AG04450 (cell line): ENCODE data around the gene PDXDC1. TPM values are rescaled to one million over a fixed set of nuclear protein-coding genes. Genes with fewer than 3 reads are reported as not detected.

Experiments
- CTCF ChIA-PET: fragments of 300-600, 350-600 bp; formaldehyde crosslinking; extraction: SDS; loops from one replicate; lab custom pipeline; 2022; ENCODE audit warnings: antibody characterized with exemption, inconsistent platforms; lab: Charles Lee
- POLR2A ChIA-PET: fragments of 350-600 bp; formaldehyde crosslinking; extraction: SDS; loops from one replicate; lab custom pipeline; 2021; ENCODE audit warnings: antibody characterized with exemption, inconsistent platforms; lab: Yijun Ruan, JAX
- DNase-seq: peaks from one replicate; pipeline ENCODE4 v3.0.0-alpha.2; 2011; ENCODE audit warnings: low read depth, low spot score
- H3K27ac ChIP-seq: one replicate; pipeline ENCODE4 v1.5.1; 2012; ENCODE audit warnings: low read depth, low read length, control low read depth
- H3K27me3 ChIP-seq: one replicate; pipeline ENCODE4 v1.6.0; 2012; ENCODE audit warnings: low read length; ENCODE audit not compliant: control insufficient read depth, insufficient read depth
- H3K4me3 ChIP-seq: 2 replicates; pipeline ENCODE4 v1.5.1; 2011; ENCODE audit warnings: mild to moderate bottlenecking, low read depth, low read length, control low read depth
- H3K9me3 ChIP-seq: 2 replicates; pipeline ENCODE4 v1.5.1; 2012; ENCODE audit warnings: low read length; ENCODE audit not compliant: control insufficient read depth, insufficient read depth
- polyA plus RNA-seq: library from polyadenylated mRNA; depleted of rRNA; stranded (reverse); fragments of >200 nt; gene quantifications from 2 replicates; pipeline ENCODE4 v1.2.3, GENCODE V29; 2011
- TF ChIP-seq, protein P1 (sequence below): IDR thresholded peaks from 2 replicates; pipeline ENCODE4 v1.5.1; 2011; ENCODE audit warnings: low read depth, low read length, control low read depth, inconsistent platforms

The PDXDC1 gene
- polyA plus RNA-seq, 1 experiment = 93.9 TPM

DNA sequence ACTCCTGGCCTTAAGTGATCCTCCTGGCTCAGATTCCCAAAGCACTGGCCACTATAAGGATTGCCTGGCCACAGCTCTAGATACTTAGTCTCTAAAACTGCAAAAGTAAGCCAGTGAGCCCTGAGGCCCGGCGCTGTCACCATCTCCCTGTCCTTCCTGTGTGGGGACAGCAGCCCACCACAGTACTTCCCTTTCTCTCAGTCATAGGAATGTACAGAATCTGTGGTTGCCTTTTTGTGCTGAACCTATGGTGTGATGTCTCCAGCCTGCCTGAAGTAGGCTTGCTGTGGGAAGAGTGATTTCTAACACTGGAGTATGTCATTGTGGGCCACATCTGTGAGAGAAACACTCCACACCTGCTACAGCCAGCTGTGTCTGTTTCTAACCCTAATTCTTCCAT, 56.4 kb downstream of the PDXDC1 start:
- no peak overlapping the region for H3K27ac ChIP-seq
- ChIA-PET POLR2A (no interaction called here), CTCF (interaction anchor here (0.6 kb wide), 1 partner anchor 10 kb away, joined by 4 read pairs; no protein-coding TSS in a partner anchor)
- H3K4me3 ChIP-seq = no peak overlapping the region
- H3K27me3 ChIP-seq = no peaks in the 10 kb centered on the region
- TF ChIP-seq, protein P1, sequence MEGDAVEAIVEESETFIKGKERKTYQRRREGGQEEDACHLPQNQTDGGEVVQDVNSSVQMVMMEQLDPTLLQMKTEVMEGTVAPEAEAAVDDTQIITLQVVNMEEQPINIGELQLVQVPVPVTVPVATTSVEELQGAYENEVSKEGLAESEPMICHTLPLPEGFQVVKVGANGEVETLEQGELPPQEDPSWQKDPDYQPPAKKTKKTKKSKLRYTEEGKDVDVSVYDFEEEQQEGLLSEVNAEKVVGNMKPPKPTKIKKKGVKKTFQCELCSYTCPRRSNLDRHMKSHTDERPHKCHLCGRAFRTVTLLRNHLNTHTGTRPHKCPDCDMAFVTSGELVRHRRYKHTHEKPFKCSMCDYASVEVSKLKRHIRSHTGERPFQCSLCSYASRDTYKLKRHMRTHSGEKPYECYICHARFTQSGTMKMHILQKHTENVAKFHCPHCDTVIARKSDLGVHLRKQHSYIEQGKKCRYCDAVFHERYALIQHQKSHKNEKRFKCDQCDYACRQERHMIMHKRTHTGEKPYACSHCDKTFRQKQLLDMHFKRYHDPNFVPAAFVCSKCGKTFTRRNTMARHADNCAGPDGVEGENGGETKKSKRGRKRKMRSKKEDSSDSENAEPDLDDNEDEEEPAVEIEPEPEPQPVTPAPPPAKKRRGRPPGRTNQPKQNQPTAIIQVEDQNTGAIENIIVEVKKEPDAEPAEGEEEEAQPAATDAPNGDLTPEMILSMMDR = no peak
- no peaks in the 10 kb centered on the region for H3K9me3 ChIP-seq
- no peak for DNase-seq

DNA sequence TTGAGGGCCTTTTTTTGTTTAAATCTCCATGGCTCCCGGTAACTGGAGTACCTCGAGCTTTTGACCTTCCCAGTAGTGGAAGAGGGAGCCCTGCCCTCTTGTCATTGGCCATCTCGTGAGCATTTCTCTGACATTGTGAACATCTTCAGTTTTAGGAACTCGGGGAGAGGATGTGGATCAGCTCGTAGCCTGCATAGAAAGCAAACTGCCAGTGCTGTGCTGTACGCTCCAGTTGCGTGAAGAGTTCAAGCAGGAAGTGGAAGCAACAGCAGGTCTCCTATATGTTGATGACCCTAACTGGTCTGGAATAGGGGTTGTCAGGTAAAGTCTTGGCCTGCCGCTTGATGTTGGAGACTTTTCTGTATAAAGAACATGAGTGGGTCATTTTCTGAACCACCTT, 56.8 kb downstream of the PDXDC1 start:
- TF ChIP-seq, protein P1 = no peak
- no peak for DNase-seq
- ChIA-PET CTCF (no interaction called here), POLR2A (no interaction called here)
- Histone ChIP-seq H3K27ac (no peak overlapping the region), H3K9me3 (no peaks in the 10 kb centered on the region), H3K27me3 (no peaks in the 10 kb centered on the region), H3K4me3 (no peak overlapping the region)

DNA sequence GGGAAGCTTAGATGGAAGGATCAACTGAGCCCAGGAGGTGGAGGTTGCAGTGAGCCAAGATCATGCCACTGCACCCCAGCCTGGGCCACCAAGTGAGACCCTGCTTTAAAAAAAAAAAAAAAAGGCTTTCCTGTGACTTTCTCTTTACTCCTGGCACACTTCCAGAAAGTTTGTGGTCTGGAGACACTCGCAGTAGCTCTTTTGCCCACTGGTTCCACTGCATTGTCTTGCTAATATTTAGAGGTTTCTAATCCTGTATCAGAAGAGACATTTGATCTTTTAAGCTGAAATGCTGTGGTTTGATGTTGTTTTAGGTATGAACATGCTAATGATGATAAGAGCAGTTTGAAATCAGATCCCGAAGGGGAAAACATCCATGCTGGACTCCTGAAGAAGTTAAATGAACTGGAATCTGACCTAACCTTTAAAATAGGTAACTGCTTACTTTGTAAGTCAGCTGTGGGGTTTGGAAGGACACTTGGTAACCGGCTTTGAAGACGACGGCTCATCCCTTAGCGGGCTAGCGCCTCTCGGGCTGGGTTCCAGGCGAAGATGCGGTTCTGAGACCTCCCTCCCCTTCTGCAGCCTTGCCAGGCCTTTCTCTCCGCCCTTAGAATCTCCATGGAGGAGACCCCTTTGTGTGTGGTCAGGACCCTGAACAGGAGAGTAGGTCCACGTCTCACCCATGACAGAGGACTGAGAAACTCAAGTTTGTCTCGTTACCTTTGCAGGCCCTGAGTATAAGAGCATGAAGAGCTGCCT, 57.9 kb downstream of the PDXDC1 start:
- H3K4me3 ChIP-seq = no peak overlapping the region
- H3K9me3 ChIP-seq = no peaks in the 10 kb centered on the region
- POLR2A ChIA-PET = no interaction called here
- DNase-seq = no peak
- H3K27me3 ChIP-seq = no peaks in the 10 kb centered on the region
- CTCF ChIA-PET = no interaction called here
- TF ChIP-seq, protein P1 = no peak
- no peak overlapping the region for H3K27ac ChIP-seq

DNA sequence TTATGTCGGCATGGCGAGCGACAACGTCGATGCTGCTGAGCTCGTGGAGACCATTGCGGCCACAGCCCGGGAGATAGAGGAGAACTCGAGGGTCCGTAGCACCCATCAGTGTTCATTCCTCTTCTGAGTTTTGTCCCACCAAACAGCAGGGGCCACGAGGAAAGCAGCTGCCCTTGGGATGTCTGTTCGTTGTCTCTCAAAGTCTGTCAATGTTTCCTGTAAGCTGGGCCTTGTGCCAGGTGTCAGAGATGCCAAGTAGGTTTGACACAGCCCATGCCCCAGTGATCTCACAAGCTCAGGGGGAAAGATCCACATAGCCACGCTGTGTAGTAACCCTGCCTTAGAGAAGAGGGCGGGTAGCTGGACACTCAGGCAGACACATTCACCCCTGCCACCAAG, 58.5 kb downstream of the PDXDC1 start:
- no peak for DNase-seq
- Histone ChIP-seq H3K27me3 (no peaks in the 10 kb centered on the region), H3K9me3 (no peaks in the 10 kb centered on the region), H3K27ac (no peak overlapping the region), H3K4me3 (no peak overlapping the region)
- TF ChIP-seq, protein P1 = no peak
- ChIA-PET CTCF (interaction anchor here (0.5 kb wide), 1 partner anchor 513 kb away, joined by 3 read pairs; no protein-coding TSS in a partner anchor), POLR2A (no interaction called here)
